NCI-H2107 (cell line): ENCODE measurements around the gene CCSAP.
"Not testable (repeated sequence)": the region's sequence is repeated elsewhere in the genome, so short reads cannot be mapped to it uniquely, and the experiment has no call there.

Experiments used
- DNase-seq: peaks from one replicate; lab custom pipeline; 2025; lab: John Stamatoyannopoulos, UW

CCSAP gene

DNA sequence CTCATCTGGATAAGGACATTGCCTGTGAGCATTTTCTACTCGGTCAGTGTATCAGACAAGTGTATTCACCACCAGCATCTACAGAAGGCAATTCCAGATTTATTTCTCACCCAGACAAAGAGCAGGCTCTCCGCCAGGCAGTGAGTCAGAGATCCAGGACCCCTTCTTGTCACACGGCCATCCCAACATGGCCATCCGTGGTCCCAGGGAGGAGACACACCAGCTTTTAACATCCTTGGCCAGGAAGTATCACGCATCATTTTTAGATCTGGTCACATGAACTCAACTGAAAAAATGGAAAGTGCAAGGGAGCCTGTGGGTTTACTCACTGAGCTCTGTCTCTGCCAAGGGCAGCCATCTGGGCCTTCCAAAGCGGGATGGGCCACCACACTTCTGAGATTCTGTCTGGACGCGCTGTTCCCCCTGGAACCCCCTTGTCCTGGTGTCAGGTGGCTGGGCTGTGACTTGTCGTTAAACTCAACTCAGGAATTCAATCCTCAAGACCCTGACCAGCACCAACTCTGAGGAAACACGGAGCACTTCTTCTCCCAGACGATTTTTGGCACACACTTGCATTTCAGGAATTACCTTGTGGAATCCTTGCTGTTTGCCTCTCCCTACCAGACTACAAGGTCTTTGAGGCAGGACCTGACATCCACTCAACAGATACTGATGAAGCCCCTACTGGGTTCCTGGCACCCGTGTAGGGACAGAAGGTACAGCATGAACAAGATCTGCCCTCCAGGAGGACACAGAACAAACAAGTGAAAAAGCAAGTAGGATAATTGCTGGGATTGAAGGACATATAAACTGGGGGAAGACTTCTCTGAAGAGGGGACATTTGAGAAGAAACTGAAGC is 21.6 kb upstream of the CCSAP start:
- no peak for DNase-seq

DNA sequence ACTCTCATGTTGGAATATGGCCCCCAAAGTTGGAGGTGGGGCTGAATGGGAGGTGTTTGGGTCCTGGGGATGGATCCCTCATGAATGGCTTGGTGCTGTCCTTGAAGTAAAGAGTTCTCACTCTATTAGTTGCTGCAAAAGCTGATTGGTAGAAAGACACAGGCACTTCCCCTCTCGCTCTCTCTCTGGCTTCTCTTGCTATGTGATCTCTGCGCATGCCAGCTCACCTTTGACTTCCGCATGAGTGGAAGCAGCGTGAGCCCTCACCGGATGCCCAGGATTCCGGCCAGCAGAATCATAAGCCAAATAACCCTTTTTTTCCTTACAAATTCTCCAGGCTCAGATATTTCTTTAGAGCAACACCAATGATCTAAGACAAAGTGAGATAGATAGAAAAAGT is 20.9 kb upstream of the CCSAP start:
- no peak for DNase-seq

DNA sequence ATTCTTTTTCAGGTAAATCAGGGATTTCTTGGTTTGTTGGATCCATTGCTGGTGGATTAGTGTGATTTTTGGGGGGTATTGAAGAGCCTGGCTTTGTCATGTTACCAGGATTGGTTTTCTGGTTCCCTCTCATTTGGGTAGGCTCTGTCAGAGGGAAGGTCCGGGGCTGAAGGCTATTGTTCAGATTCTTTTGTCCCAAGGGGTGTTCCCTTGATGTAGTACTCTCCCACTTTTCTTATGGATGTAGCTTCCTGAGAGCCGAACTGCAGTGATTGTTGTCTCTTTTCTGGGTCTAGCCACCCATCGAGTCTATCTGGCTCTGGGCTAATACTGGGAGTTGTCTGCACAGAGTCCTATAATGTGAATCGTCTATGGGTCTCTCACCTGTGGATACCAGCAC is 17.6 kb upstream of the CCSAP start:
- no peak for DNase-seq

GRCh38 chr1:229355661-229356060 is 12.8 kb upstream of the CCSAP start:
- DNase-seq = no peak

- DNase-seq = no peak
Observed at GRCh38 chr1:229354226-229354625, 11.4 kb upstream of the CCSAP start.

- no peak for DNase-seq
Observed at GRCh38 chr1:229352975-229353374, 10.1 kb upstream of the CCSAP start.

DNA sequence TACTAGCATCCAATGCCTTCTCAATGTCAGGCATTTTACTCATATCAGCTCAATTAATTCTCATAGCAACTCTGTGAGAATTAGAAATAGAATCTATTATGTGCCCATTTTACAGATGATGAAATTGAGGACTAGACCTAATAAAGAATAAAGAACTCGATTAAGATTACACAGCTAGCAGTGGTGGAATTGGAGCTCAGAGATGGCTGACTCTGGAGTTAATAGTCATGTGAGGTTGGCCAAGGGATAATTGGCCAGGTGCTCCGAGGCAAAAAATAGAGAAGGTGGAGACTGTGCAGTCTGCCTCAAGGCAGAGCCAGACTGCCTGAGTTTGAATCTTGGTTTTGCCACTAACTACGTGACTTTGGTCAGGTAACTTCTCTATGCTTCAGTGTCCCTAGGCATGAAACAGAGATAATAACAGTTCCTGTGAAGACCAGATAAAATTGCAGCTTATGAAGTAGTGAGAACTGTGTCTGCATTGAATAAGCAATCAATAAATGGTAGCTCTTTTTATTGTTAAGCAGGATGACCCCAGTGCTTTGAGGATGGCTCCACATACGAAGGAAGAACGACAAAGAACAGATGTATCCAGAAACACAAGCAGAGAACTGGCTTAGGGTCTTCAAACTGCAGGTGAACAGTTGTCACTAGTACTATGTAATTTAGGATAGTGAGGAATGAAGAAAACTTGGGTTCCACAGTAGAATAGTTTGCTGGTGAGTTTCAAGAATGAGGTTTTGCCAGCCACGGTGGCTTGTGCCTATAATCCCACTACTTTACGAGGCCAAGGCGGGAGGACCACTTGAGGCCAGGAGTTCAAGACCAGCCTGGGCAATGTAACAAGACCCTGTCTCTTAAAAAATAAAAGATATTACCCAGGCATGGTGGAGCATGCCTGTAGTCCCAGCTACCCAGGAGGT is 6.9 kb upstream of the CCSAP start:
- DNase-seq = no peak

- DNase-seq = no peak
Observed at GRCh38 chr1:229347528-229347927, 4.7 kb upstream of the CCSAP start.

- no peak for DNase-seq
Observed at GRCh38 chr1:229344937-229345684, 2.3 kb upstream of the CCSAP start.

- DNase-seq = no peak
Observed at GRCh38 chr1:229344139-229344538, 1.3 kb upstream of the CCSAP start.

DNA sequence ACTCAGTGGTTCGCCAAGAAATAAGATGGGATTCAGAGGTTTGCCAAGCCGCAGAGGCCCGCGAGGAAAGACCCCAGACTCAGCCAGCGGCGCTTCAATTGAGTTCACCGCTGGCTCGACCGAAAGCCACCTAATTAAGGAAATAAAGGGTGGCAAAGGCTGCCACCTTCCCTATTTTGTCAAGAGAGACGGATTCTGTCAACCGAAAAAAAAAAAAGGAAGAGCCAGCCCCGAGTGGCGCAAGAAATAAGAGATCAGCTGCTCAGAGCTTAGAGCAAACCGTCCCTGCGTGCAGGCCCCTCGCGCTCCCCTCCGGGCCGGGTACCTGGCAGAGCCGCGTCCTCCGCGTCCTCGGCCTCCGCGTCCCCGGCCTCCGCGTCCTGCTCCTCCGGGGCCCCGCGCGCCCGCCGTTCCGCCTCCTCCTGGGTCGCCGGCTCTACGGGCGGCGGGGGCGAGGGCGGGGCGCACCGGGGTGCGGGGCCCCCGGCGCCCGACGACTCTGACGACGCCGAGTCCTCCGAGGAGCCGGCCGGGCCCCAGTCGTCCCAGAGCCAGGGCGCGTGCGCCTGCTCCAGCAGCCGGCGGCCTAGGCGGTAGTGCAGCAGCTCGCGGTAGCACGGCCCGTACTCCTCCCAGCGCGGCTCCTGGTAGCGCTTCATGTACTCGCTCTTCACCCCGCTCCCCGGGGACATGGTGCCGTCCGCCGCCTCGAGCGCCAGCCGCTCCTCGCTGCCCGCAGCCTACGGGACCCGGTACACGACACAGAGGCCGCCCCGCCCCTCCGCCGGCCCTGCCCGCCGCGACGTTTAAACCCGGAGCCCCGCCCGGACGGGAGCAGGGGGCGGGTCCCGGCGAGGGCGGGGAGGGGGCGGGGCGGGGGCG is 832 bp downstream of the CCSAP start:
- DNase-seq = peak; percentile 89

GRCh38 chr1:229340496-229340895 is 2.4 kb downstream of the CCSAP start:
- DNase-seq = no peak

DNA sequence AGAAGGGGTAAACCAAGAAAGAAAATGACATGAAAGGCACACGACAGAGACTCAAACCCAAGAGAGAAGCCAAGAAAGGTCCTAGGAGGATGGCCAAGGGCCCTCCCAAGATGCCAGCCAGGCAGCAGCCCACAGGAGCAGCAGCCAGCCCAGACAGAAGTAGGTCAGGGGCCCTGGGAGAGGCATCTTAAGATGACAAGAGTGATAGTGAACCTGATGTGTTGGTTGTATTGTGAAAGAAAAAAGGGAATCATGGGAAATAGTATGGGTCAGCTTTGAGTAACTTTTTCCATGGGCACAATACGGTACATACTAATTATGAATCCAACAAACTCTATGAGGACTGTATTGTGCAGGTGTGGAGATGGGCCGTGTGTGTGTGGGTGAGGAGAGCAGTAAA is 3.3 kb downstream of the CCSAP start:
- DNase-seq = no peak

GRCh38 chr1:229339086-229339485 is 3.8 kb downstream of the CCSAP start:
- no peak for DNase-seq

GRCh38 chr1:229336345-229336744 is 6.5 kb downstream of the CCSAP start:
- DNase-seq = no peak

GRCh38 chr1:229334716-229335115 is 8.1 kb downstream of the CCSAP start:
- DNase-seq = no peak

- no peak for DNase-seq
Observed at GRCh38 chr1:229334269-229334668, 8.6 kb downstream of the CCSAP start.

DNA sequence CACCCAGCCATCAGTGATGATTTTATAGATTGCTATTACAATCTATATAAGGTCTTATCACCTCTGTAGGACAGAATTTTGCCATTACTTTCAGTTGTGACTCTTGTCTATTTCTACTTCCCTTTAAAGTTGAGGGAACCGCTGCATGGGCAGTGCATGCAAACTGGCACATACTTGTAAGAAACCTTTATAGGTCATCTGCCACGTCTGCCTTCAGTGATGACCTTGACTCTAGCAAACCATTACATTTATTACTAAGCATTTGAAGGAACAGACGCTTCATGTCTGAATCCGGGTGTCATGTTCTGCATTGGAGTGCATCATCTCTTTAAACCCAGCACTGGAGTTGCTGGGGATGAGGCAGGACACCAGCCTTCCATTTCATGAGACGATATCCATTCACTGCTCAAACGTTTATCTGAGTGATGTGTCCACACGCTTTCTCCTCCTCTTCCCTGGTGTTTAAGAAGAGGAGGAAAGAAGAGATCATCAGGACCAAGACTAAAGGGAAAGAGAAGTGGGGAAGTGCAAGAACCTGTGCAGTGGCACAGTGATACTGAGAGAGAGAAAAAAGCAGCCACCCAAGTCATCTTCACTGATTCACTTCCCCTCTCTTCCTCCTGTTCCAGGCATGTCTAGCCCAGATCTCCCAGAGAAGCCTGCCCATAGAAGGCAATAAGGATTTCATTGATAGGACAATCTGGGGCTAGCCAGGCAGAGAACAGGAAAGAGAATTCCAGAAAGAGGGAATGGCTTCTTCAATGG is 14.1 kb downstream of the CCSAP start:
- no peak for DNase-seq

GRCh38 chr1:229327765-229328164 is 15.1 kb downstream of the CCSAP start:
- DNase-seq = not testable (repeated sequence)

DNA sequence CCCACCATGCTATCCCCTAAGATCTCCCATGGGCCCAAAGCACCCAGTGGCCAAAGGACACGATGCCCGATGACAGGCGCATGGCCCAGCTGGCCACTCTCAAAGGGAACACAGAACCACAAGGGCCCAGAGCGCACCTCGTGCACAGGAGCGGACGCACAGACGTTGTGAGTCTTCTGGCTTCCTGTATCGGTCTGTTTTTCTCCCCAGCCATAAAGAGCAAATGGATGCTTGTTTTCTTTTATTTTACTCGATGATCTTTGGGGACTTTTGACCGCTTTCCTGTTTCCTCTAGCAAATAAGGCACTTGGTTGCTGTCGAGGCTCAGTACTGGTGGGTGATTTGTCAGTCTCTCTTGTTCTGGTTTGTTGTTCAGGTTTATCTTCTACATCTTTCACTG is 16.2 kb downstream of the CCSAP start:
- DNase-seq = no peak
